Testis (tissue), 3 donors: ENCODE results near the gene BTG2. TPM values are rescaled to one million over a fixed set of nuclear protein-coding genes. Genes with fewer than 3 reads are reported as not detected.

Experiments
- DNase-seq: peaks from one replicate; pipeline ENCODE4 v3.0.0-alpha.2; 2019
- H3K27ac ChIP-seq, 2 donors: fragments of 200-600 bp; sonication (generic); one replicate each; pipeline ENCODE4 v1.5.1; 2019
- H3K27me3 ChIP-seq: fragments of 200-600 bp; sonication (generic); one replicate; pipeline ENCODE4 v1.5.1; 2019
- H3K36me3 ChIP-seq: fragments of 200-600 bp; sonication (generic); one replicate; pipeline ENCODE4 v1.5.1; 2017; ENCODE audit warnings: low read depth; ENCODE audit errors: missing control alignments
- H3K4me1 ChIP-seq: fragments of 200-600 bp; sonication (generic); one replicate; pipeline ENCODE4 v1.5.1; 2019
- H3K4me3 ChIP-seq, 2 donors: fragments of 200-600 bp; sonication (generic); one replicate each; pipeline ENCODE4 v1.5.1; 2017 to 2019
- H3K9me3 ChIP-seq: fragments of 200-600 bp; sonication (generic); one replicate; pipeline ENCODE4 v1.5.1; 2017
- POLR2A ChIP-seq: fragments of 450-650 bp; IDR thresholded peaks from one replicate; pipeline ENCODE4 v1.6.1; 2017; ENCODE audit warnings: antibody characterized with exemption, mild to moderate bottlenecking, moderate library complexity
- WGBS, 2 donors: methylation state at CpG; one replicate each; pipeline ENCODE4 v1.1.5; 2018; 5-methylcytosine and 5-hydroxymethylcytosine counted together
- intact Hi-C: fragments of 100-400 bp; cut with DNase I; formaldehyde crosslinking; loops from one replicate; pipeline ENCODE4 v1.15.1; 2023; ENCODE audit warnings: low total_unique reads
- polyA plus RNA-seq: library from polyadenylated mRNA; stranded (reverse); fragments of 350-450 nt; fragmentation: Illumina TruSeq; extraction: RNeasy Lipid Tissue Mini Kit (QIAGEN cat#74804); gene quantifications from one replicate; pipeline ENCODE4 v1.2.3, GENCODE V29; 2014; ENCODE audit warnings: low read depth, low replicate concordance; ENCODE audit not compliant: insufficient read depth
- total RNA-seq, 2 donors: library from RNA; depleted of rRNA; stranded (reverse); fragments of >200 nt; gene quantifications; one replicate each; pipeline ENCODE4 v1.2.3, GENCODE V29; 2016
- TF ChIP-seq, protein P1 (sequence below), 3 experiments: fragments of 450-650 bp in 2 of 3; fragments of 200-600 bp in 1 of 3; sonication (generic) in 1 of 3; IDR thresholded peaks; one replicate each; pipeline ENCODE4 v1.5.1; 2016 to 2019; ENCODE audit warnings: antibody characterized with exemption in 3 of 3, mild to moderate bottlenecking in 2 of 3, moderate library complexity in 1 of 3

The BTG2 gene
- total and polyA plus RNA-seq, 3 donors from 2014 or later, result 14.5 to 25.4 (median 23.8) TPM

DNA sequence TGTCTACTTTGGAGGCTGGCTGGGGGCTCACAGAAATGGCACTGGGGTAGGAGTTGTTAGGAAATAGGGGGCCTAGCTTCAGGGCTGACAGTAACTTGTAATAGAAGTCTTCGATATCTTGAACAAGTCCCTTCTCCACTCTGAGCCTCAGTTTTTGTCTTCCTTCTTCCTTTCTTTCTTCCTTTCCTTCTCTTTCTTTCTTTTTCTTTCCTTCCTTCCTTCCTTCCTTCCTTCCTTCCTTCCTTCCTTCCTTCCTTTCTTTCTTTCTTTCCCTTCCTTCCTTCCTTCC lies 12.9 kb downstream of the BTG2 start:
- H3K4me1 ChIP-seq, result peaks cover 7% of the 10 kb centered on the region
- no peaks in the 10 kb centered on the region for H3K36me3 ChIP-seq
- no peak overlapping the region for H3K27ac ChIP-seq
- H3K4me3 ChIP-seq, result no peak overlapping the region
- no peak for TF ChIP-seq POLR2A
- TF ChIP-seq, protein P1, sequence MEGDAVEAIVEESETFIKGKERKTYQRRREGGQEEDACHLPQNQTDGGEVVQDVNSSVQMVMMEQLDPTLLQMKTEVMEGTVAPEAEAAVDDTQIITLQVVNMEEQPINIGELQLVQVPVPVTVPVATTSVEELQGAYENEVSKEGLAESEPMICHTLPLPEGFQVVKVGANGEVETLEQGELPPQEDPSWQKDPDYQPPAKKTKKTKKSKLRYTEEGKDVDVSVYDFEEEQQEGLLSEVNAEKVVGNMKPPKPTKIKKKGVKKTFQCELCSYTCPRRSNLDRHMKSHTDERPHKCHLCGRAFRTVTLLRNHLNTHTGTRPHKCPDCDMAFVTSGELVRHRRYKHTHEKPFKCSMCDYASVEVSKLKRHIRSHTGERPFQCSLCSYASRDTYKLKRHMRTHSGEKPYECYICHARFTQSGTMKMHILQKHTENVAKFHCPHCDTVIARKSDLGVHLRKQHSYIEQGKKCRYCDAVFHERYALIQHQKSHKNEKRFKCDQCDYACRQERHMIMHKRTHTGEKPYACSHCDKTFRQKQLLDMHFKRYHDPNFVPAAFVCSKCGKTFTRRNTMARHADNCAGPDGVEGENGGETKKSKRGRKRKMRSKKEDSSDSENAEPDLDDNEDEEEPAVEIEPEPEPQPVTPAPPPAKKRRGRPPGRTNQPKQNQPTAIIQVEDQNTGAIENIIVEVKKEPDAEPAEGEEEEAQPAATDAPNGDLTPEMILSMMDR (IDR thresholded peaks at IDR 0.05), result no peak
- no peaks in the 10 kb centered on the region for H3K27me3 ChIP-seq
- no peaks in the 10 kb centered on the region for H3K9me3 ChIP-seq
- 89 to 91% methylated on average over 1 of the region's 1 CpG for WGBS, 2 donors
- no peak for DNase-seq
- intact Hi-C loops, result no loop called here

DNA sequence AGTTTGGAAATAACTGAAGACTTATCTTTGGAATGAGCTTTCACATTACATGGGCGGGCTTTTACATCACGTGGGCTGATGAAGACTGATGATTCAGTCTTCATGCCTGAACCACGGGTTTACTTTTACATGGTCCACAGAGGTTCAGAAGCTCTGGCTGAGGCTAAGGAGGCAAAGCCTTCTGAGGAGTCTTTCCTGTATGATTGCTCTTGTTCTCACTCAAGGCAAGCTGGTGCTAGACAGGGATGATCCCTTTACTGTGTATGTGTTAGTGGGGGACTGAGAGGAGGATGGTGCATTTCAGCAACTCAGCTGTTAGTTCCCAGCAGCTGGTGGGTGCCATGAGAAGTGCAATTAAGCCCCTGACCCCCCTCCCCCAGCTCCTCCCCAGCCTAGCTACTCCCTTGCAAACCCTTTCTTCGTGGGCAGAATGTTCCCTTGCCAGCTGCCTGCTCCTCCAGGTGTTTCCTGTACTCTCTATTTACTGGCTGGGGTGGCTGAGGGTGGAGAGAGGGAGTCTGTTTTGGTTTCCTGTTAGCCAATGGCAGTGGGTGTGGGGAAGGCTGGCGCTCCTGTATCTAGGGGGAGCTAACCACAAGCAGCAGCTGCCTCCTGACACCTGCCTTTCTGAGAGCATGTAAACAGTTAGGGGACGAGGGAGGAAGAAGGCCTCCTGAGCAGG lies 15.4 kb downstream of the BTG2 start:
- intact Hi-C loops, result no loop called here
- H3K9me3 ChIP-seq, result no peaks in the 10 kb centered on the region
- H3K36me3 ChIP-seq, result no peaks in the 10 kb centered on the region
- no peak overlapping the region for H3K27ac ChIP-seq
- no peaks in the 10 kb centered on the region for H3K27me3 ChIP-seq
- no peak for DNase-seq
- H3K4me3 ChIP-seq, result no peak overlapping the region
- WGBS, 2 donors, result 70 to 76% methylated on average over 5 to 6 of the region's 6 CpGs
- TF ChIP-seq POLR2A, result no peak
- TF ChIP-seq, protein P1 (IDR thresholded peaks at IDR 0.05), result no peak
- H3K4me1 ChIP-seq, result peaks cover 12% of the 10 kb centered on the region

DNA sequence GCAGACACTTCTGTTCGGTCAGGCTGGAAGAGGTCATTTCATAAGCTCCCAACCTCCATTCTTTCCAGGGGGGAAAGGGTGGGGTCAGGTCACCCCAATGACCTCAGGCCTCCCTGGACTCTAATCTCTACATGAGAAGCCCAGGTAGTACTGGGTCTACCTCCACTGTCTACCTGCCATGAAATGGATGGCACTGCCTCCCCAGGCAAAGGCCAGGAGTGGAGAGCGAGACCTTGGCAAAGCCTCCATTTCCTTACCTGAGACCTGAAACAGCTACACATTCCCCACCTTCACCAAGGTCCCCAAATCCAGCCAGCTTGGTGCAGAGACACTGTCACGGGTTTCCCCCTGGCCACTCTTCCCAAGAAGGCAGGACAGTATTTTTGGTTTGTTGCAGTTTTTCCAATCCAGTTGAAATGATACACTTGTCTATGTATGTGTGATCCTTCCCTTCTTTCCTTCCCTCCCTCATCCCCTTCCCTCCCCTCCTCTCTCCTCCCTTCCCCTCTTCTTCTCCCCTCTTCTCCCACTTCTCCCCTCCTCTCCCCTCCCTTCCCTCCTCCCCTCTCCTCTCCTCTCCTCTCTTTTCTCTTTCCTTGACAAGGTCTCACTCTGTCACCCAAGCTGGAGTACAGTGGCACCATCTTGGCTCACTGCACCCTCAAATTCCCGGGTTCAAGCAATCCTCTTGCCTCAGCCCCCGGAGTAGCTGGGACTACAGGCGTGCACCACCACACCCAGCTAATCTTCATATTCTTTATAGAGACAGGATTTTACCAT lies 16.1 kb downstream of the BTG2 start:
- peaks cover 12% of the 10 kb centered on the region for H3K4me1 ChIP-seq
- DNase-seq, result no peak
- H3K4me3 ChIP-seq, result no peak overlapping the region
- TF ChIP-seq, protein P1 (IDR thresholded peaks at IDR 0.05), result no peak
- no peak for TF ChIP-seq POLR2A
- intact Hi-C loops, result no loop called here
- no peaks in the 10 kb centered on the region for H3K9me3 ChIP-seq
- 91 to 93% methylated on average over 6 of the region's 6 CpGs for WGBS, 2 donors
- no peaks in the 10 kb centered on the region for H3K27me3 ChIP-seq
- H3K27ac ChIP-seq, result no peak overlapping the region
- H3K36me3 ChIP-seq, result no peaks in the 10 kb centered on the region

DNA sequence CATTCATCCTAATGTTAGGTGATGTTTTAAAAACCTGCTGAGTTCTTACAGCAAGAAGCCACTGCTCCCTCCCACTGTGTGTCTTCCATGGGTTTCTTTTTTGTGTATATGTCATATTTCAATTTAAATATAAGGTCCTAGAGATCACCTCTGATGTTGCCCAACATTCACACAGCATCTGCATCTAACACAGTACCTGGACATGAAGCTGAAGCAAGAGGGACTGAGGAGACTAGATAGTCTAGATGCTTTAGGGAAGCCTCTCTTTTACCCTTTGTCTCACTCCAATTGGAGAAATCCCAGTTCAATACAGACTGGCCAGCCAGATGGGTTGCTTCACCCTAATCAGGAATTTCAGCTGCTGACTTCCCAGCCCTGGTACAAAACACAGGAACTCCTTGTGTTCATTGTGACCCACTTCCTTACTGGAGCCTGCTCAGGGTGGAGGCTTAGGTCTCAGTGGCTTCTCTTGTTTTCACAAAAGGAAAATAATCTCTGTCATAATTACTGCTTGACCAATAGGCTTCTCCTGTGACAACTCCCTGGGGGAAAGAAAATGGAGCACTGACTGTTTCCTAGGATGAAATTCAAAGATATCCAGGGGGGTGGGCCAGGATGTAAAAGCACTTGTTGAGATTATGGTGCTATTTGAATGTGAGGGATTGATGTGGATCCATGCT lies 17.3 kb downstream of the BTG2 start:
- Histone ChIP-seq H3K27ac (peak overlapping the region in 1 of 2 donors; percentile 91), H3K27me3 (no peaks in the 10 kb centered on the region), H3K4me3 (no peak overlapping the region), H3K36me3 (no peaks in the 10 kb centered on the region), H3K9me3 (no peaks in the 10 kb centered on the region), H3K4me1 (peaks cover 13% of the 10 kb centered on the region)
- no peak for TF ChIP-seq POLR2A
- TF ChIP-seq, protein P1 (IDR thresholded peaks at IDR 0.05), result no peak
- DNase-seq, result no peak
- intact Hi-C loops, result no loop called here
